WTC11 (cell line): ENCODE results near the gene SIK2. TPM values are rescaled to one million over a fixed set of nuclear protein-coding genes. Genes with fewer than 3 reads are reported as not detected.

Experiments used
- ATAC-seq: fragments of 200-7000 bp; cut with Tn5 transposase; 2 replicates; pipeline ENCODE4 v1.10.0; 2021; ENCODE audit warnings: mild to moderate bottlenecking, moderate library complexity
- CTCF ChIA-PET: fragments of 300-600 bp; sonication (Branson Sonifier 250); formaldehyde crosslinking; loops from one replicate; lab custom pipeline; 2021; ENCODE audit warnings: antibody characterized with exemption; lab: Charles Lee
- POLR2A ChIA-PET: fragments of 350-600 bp; sonication (Branson Sonifier 250); formaldehyde crosslinking; loops from one replicate; lab custom pipeline; 2021; ENCODE audit warnings: antibody characterized with exemption; lab: Charles Lee
- DNase-seq: peaks from one replicate; pipeline ENCODE4 v3.0.0; 2021; ENCODE audit warnings: low spot score
- H3K27ac Mint-ChIP-seq: 2 replicates; pipeline ENCODE4 v1.8.0; 2021; ENCODE audit warnings: mixed read lengths
- H3K27me3 Mint-ChIP-seq: 2 replicates; pipeline ENCODE4 v1.8.0; 2021; ENCODE audit warnings: low read depth, mild to moderate bottlenecking, moderate library complexity, mixed read lengths
- H3K36me3 Mint-ChIP-seq: 2 replicates; pipeline ENCODE4 v1.8.0; 2021; ENCODE audit warnings: mixed read lengths
- H3K4me1 Mint-ChIP-seq: 2 replicates; pipeline ENCODE4 v1.8.0; 2022; ENCODE audit warnings: mixed read lengths
- H3K4me3 Mint-ChIP-seq: 2 replicates; pipeline ENCODE4 v1.8.0; 2021; ENCODE audit warnings: mild to moderate bottlenecking, moderate library complexity, mixed read lengths
- H3K9me3 Mint-ChIP-seq: 2 replicates; pipeline ENCODE4 v1.8.0; 2021; ENCODE audit warnings: mixed read lengths
- ATF2 ChIP-seq: sonication (generic); formaldehyde crosslinking; IDR thresholded peaks from 2 replicates; pipeline ENCODE4 v1.8.1; 2022; ENCODE audit warnings: low read depth, missing genetic modification reagents, borderline replicate concordance
- CREM ChIP-seq: sonication (generic); formaldehyde crosslinking; IDR thresholded peaks from 2 replicates; pipeline ENCODE4 v1.8.1; 2022; ENCODE audit warnings: mild to moderate bottlenecking, missing genetic modification reagents, moderate library complexity
- GABPB1 ChIP-seq: sonication (generic); formaldehyde crosslinking; IDR thresholded peaks from 2 replicates; pipeline ENCODE4 v1.8.1; 2023; ENCODE audit warnings: mild to moderate bottlenecking, missing genetic modification reagents
- GTF2I ChIP-seq: fragments of 250-450 bp; sonication (Bioruptor Pico); conservative IDR thresholded peaks from 2 replicates; pipeline ENCODE4 v1.4.0; 2021; ENCODE audit warnings: mild to moderate bottlenecking
- HMGXB4 ChIP-seq: sonication (generic); formaldehyde crosslinking; IDR thresholded peaks from 2 replicates; pipeline ENCODE4 v1.8.1; 2023; ENCODE audit warnings: mild to moderate bottlenecking, moderate library complexity, missing genetic modification reagents
- KAT7 ChIP-seq: sonication (generic); formaldehyde crosslinking; IDR thresholded peaks from 2 replicates; pipeline ENCODE4 v1.8.1; 2023; ENCODE audit warnings: missing genetic modification reagents, mild to moderate bottlenecking, borderline replicate concordance
- NFATC4 ChIP-seq: fragments of 250-450 bp; sonication (Bioruptor Pico); IDR thresholded peaks from 2 replicates; pipeline ENCODE4 v1.9.0; 2021; ENCODE audit warnings: mild to moderate bottlenecking
- NFE2L1 ChIP-seq: sonication (generic); formaldehyde crosslinking; IDR thresholded peaks from 2 replicates; pipeline ENCODE4 v1.8.1; 2023; ENCODE audit warnings: missing genetic modification reagents
- PRRX2 ChIP-seq: fragments of 250-450 bp; sonication (Bioruptor Pico); IDR thresholded peaks from 2 replicates; pipeline ENCODE4 v1.8.0; 2021; ENCODE audit warnings: mild to moderate bottlenecking
- RELA ChIP-seq: sonication (generic); formaldehyde crosslinking; IDR thresholded peaks from 2 replicates; pipeline ENCODE4 v1.8.1; 2022; ENCODE audit warnings: missing genetic modification reagents, mild to moderate bottlenecking, borderline replicate concordance
- SP1 ChIP-seq: sonication (generic); formaldehyde crosslinking; conservative IDR thresholded peaks from 2 replicates; pipeline ENCODE4 v1.8.1; 2022; ENCODE audit warnings: missing genetic modification reagents
- ZNF263 ChIP-seq: sonication (generic); formaldehyde crosslinking; IDR thresholded peaks from 2 replicates; pipeline ENCODE4 v1.8.1; 2022; ENCODE audit warnings: low read depth, mild to moderate bottlenecking, moderate library complexity, missing genetic modification reagents
- ZNF416 ChIP-seq: fragments of 250-450 bp; sonication (Bioruptor Pico); IDR thresholded peaks from 2 replicates; pipeline ENCODE4 v1.9.0; 2021; ENCODE audit warnings: mild to moderate bottlenecking, inconsistent platforms
- total RNA-seq: library from RNA; stranded (reverse); gene quantifications from 3 replicates; pipeline ENCODE4 v1.2.3, GENCODE V29; 2021
- TF ChIP-seq, protein P1 (sequence below): sonication (generic); formaldehyde crosslinking; conservative IDR thresholded peaks from 2 replicates; pipeline ENCODE4 v1.8.1; 2023; ENCODE audit warnings: mild to moderate bottlenecking, low read depth, missing genetic modification reagents, moderate library complexity
- TF ChIP-seq, protein P2 (sequence below): sonication (generic); formaldehyde crosslinking; conservative IDR thresholded peaks from 2 replicates; pipeline ENCODE4 v1.8.1; 2022; ENCODE audit warnings: mild to moderate bottlenecking, missing genetic modification reagents
- TF ChIP-seq, protein P3 (sequence below): fragments of 200-600 bp; IDR thresholded peaks from 2 replicates; pipeline ENCODE4 v1.8.0; 2022; ENCODE audit warnings: antibody characterized with exemption
- TF ChIP-seq, protein P4 (sequence below): fragments of 250-450 bp; sonication (Bioruptor Pico); IDR thresholded peaks from 2 replicates; pipeline ENCODE4 v1.9.0; 2021; ENCODE audit warnings: mild to moderate bottlenecking

SIK2 gene
- total RNA-seq, 1 experiment from 2014 or later: 7.2 TPM

DNA sequence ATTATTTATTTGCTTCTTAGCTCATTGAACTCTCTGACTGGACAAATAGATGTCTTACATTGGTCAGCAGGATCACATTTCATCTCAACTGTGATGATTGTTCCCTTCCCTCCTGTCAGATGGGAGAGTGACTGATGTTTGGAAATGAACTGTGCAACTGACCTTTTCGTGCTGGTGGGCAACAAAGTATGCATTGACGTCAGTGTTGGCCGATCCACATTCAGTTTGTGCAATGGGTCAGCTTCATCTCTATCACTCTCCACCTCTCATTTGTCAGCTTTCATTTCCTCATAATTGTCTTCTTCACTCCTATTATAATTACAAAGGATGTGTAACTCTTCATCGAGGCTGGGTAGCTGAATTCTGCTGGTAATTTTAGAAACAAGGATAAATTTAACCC is 92.6 kb downstream of the SIK2 start:
- Mint-ChIP-seq H3K4me3 (no peak overlapping the region), H3K36me3 (no peaks in the 10 kb centered on the region), H3K9me3 (no peaks in the 10 kb centered on the region), H3K27ac (no peak overlapping the region), H3K27me3 (no peaks in the 10 kb centered on the region), H3K4me1 (peaks cover 11% of the 10 kb centered on the region)
- ATAC-seq: no peak
- ChIA-PET CTCF (interaction anchor here (1.0 to 2.1 kb wide), 2 partner anchors 108 to 147 kb away, joined by 3 to 6 read pairs; no protein-coding TSS in a partner anchor), POLR2A (no interaction called here)
- DNase-seq: no peak
- TF ChIP-seq, protein P1, sequence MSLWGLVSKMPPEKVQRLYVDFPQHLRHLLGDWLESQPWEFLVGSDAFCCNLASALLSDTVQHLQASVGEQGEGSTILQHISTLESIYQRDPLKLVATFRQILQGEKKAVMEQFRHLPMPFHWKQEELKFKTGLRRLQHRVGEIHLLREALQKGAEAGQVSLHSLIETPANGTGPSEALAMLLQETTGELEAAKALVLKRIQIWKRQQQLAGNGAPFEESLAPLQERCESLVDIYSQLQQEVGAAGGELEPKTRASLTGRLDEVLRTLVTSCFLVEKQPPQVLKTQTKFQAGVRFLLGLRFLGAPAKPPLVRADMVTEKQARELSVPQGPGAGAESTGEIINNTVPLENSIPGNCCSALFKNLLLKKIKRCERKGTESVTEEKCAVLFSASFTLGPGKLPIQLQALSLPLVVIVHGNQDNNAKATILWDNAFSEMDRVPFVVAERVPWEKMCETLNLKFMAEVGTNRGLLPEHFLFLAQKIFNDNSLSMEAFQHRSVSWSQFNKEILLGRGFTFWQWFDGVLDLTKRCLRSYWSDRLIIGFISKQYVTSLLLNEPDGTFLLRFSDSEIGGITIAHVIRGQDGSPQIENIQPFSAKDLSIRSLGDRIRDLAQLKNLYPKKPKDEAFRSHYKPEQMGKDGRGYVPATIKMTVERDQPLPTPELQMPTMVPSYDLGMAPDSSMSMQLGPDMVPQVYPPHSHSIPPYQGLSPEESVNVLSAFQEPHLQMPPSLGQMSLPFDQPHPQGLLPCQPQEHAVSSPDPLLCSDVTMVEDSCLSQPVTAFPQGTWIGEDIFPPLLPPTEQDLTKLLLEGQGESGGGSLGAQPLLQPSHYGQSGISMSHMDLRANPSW (CRISPR knock-in tag): no peak
- TF ChIP-seq ZNF416 (CRISPR knock-in tag) (no peak), KAT7 (CRISPR knock-in tag) (no peak)

DNA sequence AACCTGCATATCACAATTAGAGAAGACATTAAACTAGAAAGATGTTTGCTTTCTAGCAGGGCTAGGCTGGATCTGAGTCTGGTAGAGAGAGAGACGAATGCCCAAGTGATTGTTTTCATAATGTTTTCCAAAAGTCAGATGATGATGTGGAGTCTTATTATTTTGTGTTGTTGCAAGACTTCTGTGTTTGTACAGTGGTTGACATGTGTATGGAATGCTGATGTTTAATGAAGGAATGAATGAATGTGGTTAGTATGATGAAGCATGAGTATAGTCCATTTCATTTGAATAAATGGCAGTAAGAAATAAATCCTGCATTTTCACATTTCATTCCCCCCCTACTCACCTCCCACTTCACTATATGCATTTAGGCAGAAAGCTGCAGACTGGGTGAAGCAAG is 94.3 kb downstream of the SIK2 start:
- H3K4me1 Mint-ChIP-seq: peaks cover 17% of the 10 kb centered on the region
- H3K27me3 Mint-ChIP-seq: no peaks in the 10 kb centered on the region
- DNase-seq (no peak), ATAC-seq (no peak)
- H3K27ac Mint-ChIP-seq: no peak overlapping the region
- H3K36me3 Mint-ChIP-seq: no peaks in the 10 kb centered on the region
- TF ChIP-seq CREM (CRISPR knock-in tag): no peak
- no peak for TF ChIP-seq KAT7 (CRISPR knock-in tag)
- no peak for TF ChIP-seq ZNF263 (CRISPR knock-in tag)
- no peak for TF ChIP-seq NFATC4 (CRISPR knock-in tag)
- no peak for TF ChIP-seq HMGXB4
- no peak for TF ChIP-seq PRRX2 (CRISPR knock-in tag)
- TF ChIP-seq, protein P2, sequence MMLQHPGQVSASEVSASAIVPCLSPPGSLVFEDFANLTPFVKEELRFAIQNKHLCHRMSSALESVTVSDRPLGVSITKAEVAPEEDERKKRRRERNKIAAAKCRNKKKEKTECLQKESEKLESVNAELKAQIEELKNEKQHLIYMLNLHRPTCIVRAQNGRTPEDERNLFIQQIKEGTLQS: no peak
- TF ChIP-seq GABPB1: no peak
- no peak for TF ChIP-seq ATF2 (CRISPR knock-in tag)
- no peak for TF ChIP-seq RELA (CRISPR knock-in tag)
- no peak for TF ChIP-seq GTF2I (CRISPR knock-in tag)
- TF ChIP-seq SP1 (CRISPR knock-in tag): no peak
- TF ChIP-seq, protein P3, sequence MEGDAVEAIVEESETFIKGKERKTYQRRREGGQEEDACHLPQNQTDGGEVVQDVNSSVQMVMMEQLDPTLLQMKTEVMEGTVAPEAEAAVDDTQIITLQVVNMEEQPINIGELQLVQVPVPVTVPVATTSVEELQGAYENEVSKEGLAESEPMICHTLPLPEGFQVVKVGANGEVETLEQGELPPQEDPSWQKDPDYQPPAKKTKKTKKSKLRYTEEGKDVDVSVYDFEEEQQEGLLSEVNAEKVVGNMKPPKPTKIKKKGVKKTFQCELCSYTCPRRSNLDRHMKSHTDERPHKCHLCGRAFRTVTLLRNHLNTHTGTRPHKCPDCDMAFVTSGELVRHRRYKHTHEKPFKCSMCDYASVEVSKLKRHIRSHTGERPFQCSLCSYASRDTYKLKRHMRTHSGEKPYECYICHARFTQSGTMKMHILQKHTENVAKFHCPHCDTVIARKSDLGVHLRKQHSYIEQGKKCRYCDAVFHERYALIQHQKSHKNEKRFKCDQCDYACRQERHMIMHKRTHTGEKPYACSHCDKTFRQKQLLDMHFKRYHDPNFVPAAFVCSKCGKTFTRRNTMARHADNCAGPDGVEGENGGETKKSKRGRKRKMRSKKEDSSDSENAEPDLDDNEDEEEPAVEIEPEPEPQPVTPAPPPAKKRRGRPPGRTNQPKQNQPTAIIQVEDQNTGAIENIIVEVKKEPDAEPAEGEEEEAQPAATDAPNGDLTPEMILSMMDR: no peak
- H3K4me3 Mint-ChIP-seq: no peak overlapping the region
- ChIA-PET POLR2A (no interaction called here), CTCF (interaction anchor here (1.5 kb wide), 1 partner anchor 242 kb away, joined by 4 read pairs; no protein-coding TSS in a partner anchor)
- no peaks in the 10 kb centered on the region for H3K9me3 Mint-ChIP-seq

DNA sequence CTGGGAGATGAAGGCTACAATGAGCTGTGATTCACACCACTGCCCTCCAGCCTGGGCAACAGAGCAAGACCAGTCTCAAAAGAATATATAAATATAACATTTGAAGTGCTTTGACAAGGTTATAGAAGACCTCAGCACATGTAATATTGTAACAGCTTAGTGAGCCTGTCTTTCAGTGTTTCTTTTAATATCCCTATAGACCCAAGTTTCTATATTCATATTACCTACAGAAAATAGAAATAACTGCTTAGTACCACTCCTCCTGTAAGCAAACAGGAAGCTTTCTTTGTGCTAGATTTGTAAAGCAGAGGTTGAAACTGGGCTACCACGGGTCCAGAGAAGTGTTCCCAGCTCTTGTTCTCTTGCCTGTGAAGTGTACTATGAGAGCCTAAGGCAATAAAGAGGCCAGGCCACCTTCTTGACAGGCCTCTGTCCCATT is 95.7 kb downstream of the SIK2 start:
- CTCF ChIA-PET: interaction anchor here (1.2 to 1.5 kb wide), 3 partner anchors 111 to 243 kb away, joined by 3 to 4 read pairs (median 4); no protein-coding TSS in a partner anchor
- POLR2A ChIA-PET: no interaction called here
- TF ChIP-seq NFE2L1 (CRISPR knock-in tag): no peak
- TF ChIP-seq, protein P4, sequence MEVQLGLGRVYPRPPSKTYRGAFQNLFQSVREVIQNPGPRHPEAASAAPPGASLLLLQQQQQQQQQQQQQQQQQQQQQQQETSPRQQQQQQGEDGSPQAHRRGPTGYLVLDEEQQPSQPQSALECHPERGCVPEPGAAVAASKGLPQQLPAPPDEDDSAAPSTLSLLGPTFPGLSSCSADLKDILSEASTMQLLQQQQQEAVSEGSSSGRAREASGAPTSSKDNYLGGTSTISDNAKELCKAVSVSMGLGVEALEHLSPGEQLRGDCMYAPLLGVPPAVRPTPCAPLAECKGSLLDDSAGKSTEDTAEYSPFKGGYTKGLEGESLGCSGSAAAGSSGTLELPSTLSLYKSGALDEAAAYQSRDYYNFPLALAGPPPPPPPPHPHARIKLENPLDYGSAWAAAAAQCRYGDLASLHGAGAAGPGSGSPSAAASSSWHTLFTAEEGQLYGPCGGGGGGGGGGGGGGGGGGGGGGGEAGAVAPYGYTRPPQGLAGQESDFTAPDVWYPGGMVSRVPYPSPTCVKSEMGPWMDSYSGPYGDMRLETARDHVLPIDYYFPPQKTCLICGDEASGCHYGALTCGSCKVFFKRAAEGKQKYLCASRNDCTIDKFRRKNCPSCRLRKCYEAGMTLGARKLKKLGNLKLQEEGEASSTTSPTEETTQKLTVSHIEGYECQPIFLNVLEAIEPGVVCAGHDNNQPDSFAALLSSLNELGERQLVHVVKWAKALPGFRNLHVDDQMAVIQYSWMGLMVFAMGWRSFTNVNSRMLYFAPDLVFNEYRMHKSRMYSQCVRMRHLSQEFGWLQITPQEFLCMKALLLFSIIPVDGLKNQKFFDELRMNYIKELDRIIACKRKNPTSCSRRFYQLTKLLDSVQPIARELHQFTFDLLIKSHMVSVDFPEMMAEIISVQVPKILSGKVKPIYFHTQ (CRISPR knock-in tag): no peak
- TF ChIP-seq, all 79 proteins: peak for 0
- Mint-ChIP-seq H3K27me3 (no peaks in the 10 kb centered on the region), H3K9me3 (no peaks in the 10 kb centered on the region), H3K4me3 (no peak overlapping the region), H3K36me3 (no peaks in the 10 kb centered on the region), H3K27ac (no peak overlapping the region), H3K4me1 (peaks cover 17% of the 10 kb centered on the region)
- no peak for ATAC-seq
- DNase-seq: no peak
